HepG2 (cell line): ENCODE data around the gene HPCAL1. TPM values are rescaled to one million over a fixed set of nuclear protein-coding genes. Genes with fewer than 3 reads are reported as not detected.

Experiments used
- ATAC-seq: fragments of 200-7000 bp; cut with Tn5 transposase; 3 replicates; pipeline ENCODE4 v1.9.1; 2020; ENCODE audit warnings: mild to moderate bottlenecking, moderate library complexity
- BruUV-seq: library from RNA; stranded (reverse); fragments of 400-500 nt; replicated peaks from 2 replicates; lab custom pipeline; 2021; lab: Mats Ljungman, UMichigan
- CTCF ChIA-PET: fragments of 300-600 bp; formaldehyde crosslinking; extraction: SDS; loops from one replicate; lab custom pipeline; 2021; ENCODE audit warnings: low total read pairs, inconsistent platforms, low intra/inter-chr PET ratio; lab: Yijun Ruan, JAX
- POLR2A ChIA-PET: fragments of 350-600 bp; sonication (Branson Sonifier 250); formaldehyde crosslinking; loops from one replicate; lab custom pipeline; 2020; ENCODE audit warnings: antibody characterized with exemption, inconsistent platforms; lab: Yijun Ruan, JAX
- DNase-seq: peaks from one replicate; pipeline ENCODE4 v3.0.0-alpha.2; 2015; ENCODE audit warnings: low spot score
- FAIRE-seq: peaks from 3 replicates; lab custom pipeline; 2011; peaks lifted over from hg19 to GRCh38; lab: Jason Lieb, UNC
- H2AFZ ChIP-seq: one replicate; pipeline ENCODE4 v1.6.1; 2011; ENCODE audit warnings: low read length, inconsistent platforms
- H3K27ac ChIP-seq: fragments of 300-600 bp; 3 replicates; pipeline ENCODE4 v1.8.0; 2011; ENCODE audit warnings: mixed run types, mild to moderate bottlenecking, mixed read lengths, low read length, inconsistent platforms; ENCODE audit not compliant: insufficient read depth; ENCODE audit errors: extremely low read length
- H3K27me3 ChIP-seq, 2 experiments: fragments of 200-600 bp in 1 of 2; 2 replicates in 1 of 2; 3 replicates in 1 of 2; pipeline versions ENCODE4 v1.6.0 to v1.8.0; 2011; ENCODE audit warnings: low read length in 2 of 2, mild to moderate bottlenecking in 2 of 2, moderate library complexity in 2 of 2, inconsistent platforms in 1 of 2; ENCODE audit not compliant: insufficient read depth in 2 of 2, control insufficient read depth in 1 of 2
- H3K36me3 ChIP-seq, 2 experiments: fragments of 200-600 bp in 1 of 2; replicated peaks in 1 of 2; 2 replicates in 1 of 2; 3 replicates in 1 of 2; pipeline versions ENCODE4 v1.5.1 to v1.8.0; 2011; ENCODE audit warnings: low read length in 2 of 2, inconsistent platforms in 1 of 2; ENCODE audit not compliant: insufficient read depth in 2 of 2, control insufficient read depth in 1 of 2
- H3K4me1 ChIP-seq: 2 replicates; pipeline ENCODE4 v1.5.1; 2012; ENCODE audit warnings: low read length, inconsistent platforms; ENCODE audit not compliant: insufficient read depth
- H3K4me2 ChIP-seq: 2 replicates; pipeline ENCODE4 v1.6.0; 2011; ENCODE audit warnings: low read depth, low read length, inconsistent platforms
- H3K4me3 ChIP-seq, 3 experiments: fragments of 200-600 bp in 1 of 3; sonication (generic), shearing (Covaris generic) in 1 of 3; replicated peaks in 1 of 3; 2 replicates each; pipeline ENCODE4 v1.5.1; 2011 to 2016; ENCODE audit warnings: low read length in 3 of 3, inconsistent platforms in 2 of 3, low read depth in 2 of 3, mild to moderate bottlenecking in 2 of 3, control low read depth in 1 of 3, mixed read lengths in 1 of 3; ENCODE audit not compliant: insufficient read depth in 1 of 3
- H3K79me2 ChIP-seq: one replicate; pipeline ENCODE4 v1.6.1; 2011; ENCODE audit warnings: low read length, inconsistent platforms; ENCODE audit not compliant: insufficient read depth
- H3K9ac ChIP-seq: 2 replicates; pipeline ENCODE4 v1.6.0; 2011; ENCODE audit warnings: mild to moderate bottlenecking, low read depth, low read length, inconsistent platforms; ENCODE audit not compliant: insufficient read depth
- H3K9me3 ChIP-seq: 2 replicates; pipeline ENCODE4 v1.5.1; 2012; ENCODE audit warnings: mild to moderate bottlenecking, low read length
- H4K20me1 ChIP-seq: 2 replicates; pipeline ENCODE4 v1.6.0; 2011; ENCODE audit warnings: inconsistent platforms, mild to moderate bottlenecking, low read length, moderate library complexity; ENCODE audit not compliant: insufficient read depth
- HHEX ChIP-seq: IDR thresholded peaks from 2 replicates; pipeline ENCODE4 v1.6.1; 2016; ENCODE audit warnings: control low read depth
- KAT2B ChIP-seq: fragments of 150-350 bp; IDR thresholded peaks from 2 replicates; pipeline ENCODE4 v1.6.1; 2014; ENCODE audit warnings: low read depth, low read length, borderline replicate concordance
- PATZ1 ChIP-seq: sonication (generic); formaldehyde crosslinking; IDR thresholded peaks from 2 replicates; pipeline ENCODE4 v1.4.0; 2020; ENCODE audit warnings: missing genetic modification reagents
- PAX8 ChIP-seq: sonication (generic); formaldehyde crosslinking; IDR thresholded peaks from 2 replicates; pipeline ENCODE4 v1.8.0; 2022; ENCODE audit warnings: mild to moderate bottlenecking, missing genetic modification reagents, borderline replicate concordance
- XRCC5 ChIP-seq: fragments of 200-400 bp; formaldehyde crosslinking; optimal IDR thresholded peaks from 2 replicates; pipeline ENCODE3; 2017; ENCODE audit warnings: mild to moderate bottlenecking, low read length
- ZNF160 ChIP-seq: sonication (generic); formaldehyde crosslinking; IDR thresholded peaks from 2 replicates; pipeline ENCODE4 v1.8.0; 2022; ENCODE audit warnings: mild to moderate bottlenecking, inconsistent platforms, missing genetic modification reagents
- ZNF543 ChIP-seq: sonication (generic); formaldehyde crosslinking; IDR thresholded peaks from 2 replicates; pipeline ENCODE4 v1.4.0; 2020; ENCODE audit warnings: mild to moderate bottlenecking, missing genetic modification reagents
- ZNF713 ChIP-seq: sonication (generic); formaldehyde crosslinking; IDR thresholded peaks from 2 replicates; pipeline ENCODE4 v1.4.0; 2020; ENCODE audit warnings: mild to moderate bottlenecking, missing genetic modification reagents
- WGBS: methylation state at CpG from one replicate; pipeline ENCODE4 v1.1.6; 2017; ENCODE audit warnings: low lambda C conversion rate; 5-methylcytosine and 5-hydroxymethylcytosine counted together
- in situ Hi-C: cut with HindIII; loops from 2 replicates; pipeline ENCODE4 v1.10.0; 2017; ENCODE audit warnings: low pct_unique_long_range_greater_than_20kb; ENCODE audit not compliant: extremely low pct_ligation_motif_present
- intact Hi-C: fragments of 100-400 bp; cut with micrococcal nuclease; formaldehyde crosslinking; loops from one replicate; pipeline ENCODE4 v1.10.0; 2022; ENCODE audit not compliant: unreplicated experiment
- polyA plus RNA-seq, 8 experiments: library from polyadenylated mRNA; depleted of rRNA in 3 of 8; stranded (reverse) in 7 of 8; unstranded in 1 of 8; fragments of >200 nt; fragmentation: Illumina TruSeq in 4 of 8; extraction: Trizol in 4 of 8; gene quantifications; 2 replicates each; pipeline versions ENCODE4 v1.2.1 to v1.2.3, GENCODE V29; 2011 to 2016; ENCODE audit warnings: low read depth in 4 of 8, missing spikeins in 1 of 8, mixed read lengths in 1 of 8; ENCODE audit not compliant: insufficient read depth in 1 of 8
- total RNA-seq, 5 experiments: library from RNA; depleted of rRNA; stranded (reverse); fragments of >200 nt; fragmentation: Illumina TruSeq; extraction: Trizol; gene quantifications; 2 replicates each; pipeline ENCODE4 v1.2.3, GENCODE V29; 2016; ENCODE audit warnings: low read depth in 1 of 5

The HPCAL1 gene
- total and polyA plus RNA-seq, 2 of the 13 experiments (the other 11 are each of a cell fraction or from before 2014, with no cell fraction given): 29.5 to 29.9 TPM

- no peaks in the 10 kb centered on the region for H3K9me3 ChIP-seq
- CTCF ChIA-PET: interaction anchor here (1.8 kb wide), 1 partner anchor 92 kb away, joined by 4 read pairs; no protein-coding TSS in a partner anchor
- DNase-seq: no peak
- no peak overlapping the region for H3K4me2 ChIP-seq
- H2AFZ ChIP-seq: no peak overlapping the region
- BruUV-seq: no TSS peak
- in situ Hi-C loops (no loop called here), intact Hi-C loops (no loop called here)
- H4K20me1 ChIP-seq: peaks cover 14% of the 10 kb centered on the region
- peaks cover 0 to 21% of the 10 kb centered on the region in 2 experiments; a peak in 2 of 5 replicates for H3K36me3 ChIP-seq
- H3K27ac ChIP-seq: no peak overlapping the region
- H3K27me3 ChIP-seq: no peaks in the 10 kb centered on the region
- WGBS: 91% methylated on average over 6 of the region's 6 CpGs
- POLR2A ChIA-PET: no interaction called here
- TF ChIP-seq ZNF543 (CRISPR knock-in tag) (no peak), HHEX (CRISPR knock-in tag) (no peak), ZNF713 (no peak), ZNF160 (CRISPR knock-in tag) (no peak), PAX8 (CRISPR knock-in tag) (no peak), PATZ1 (CRISPR knock-in tag) (no peak), KAT2B (no peak), XRCC5 (no peak)
- TF ChIP-seq, all 625 proteins: peak for 0
- no peak overlapping the region for H3K9ac ChIP-seq
- ATAC-seq (no peak), FAIRE-seq (no peak)
- H3K79me2 ChIP-seq: peaks cover 73% of the 10 kb centered on the region
- no peak overlapping the region for H3K4me3 ChIP-seq
- H3K4me1 ChIP-seq: no peaks in the 10 kb centered on the region
Observed at GRCh38 chr2:10316336-10316735, 13.6 kb downstream of the HPCAL1 start.
